ENCODE results near the gene RPL23. TPM values are rescaled to one million over a fixed set of nuclear protein-coding genes. Genes with fewer than 3 reads are reported as not detected.

RPL23 gene
- total RNA-seq, 4 donors from 2014 or later, result 998 to 2,109 (median 1,205) TPM

DNA sequence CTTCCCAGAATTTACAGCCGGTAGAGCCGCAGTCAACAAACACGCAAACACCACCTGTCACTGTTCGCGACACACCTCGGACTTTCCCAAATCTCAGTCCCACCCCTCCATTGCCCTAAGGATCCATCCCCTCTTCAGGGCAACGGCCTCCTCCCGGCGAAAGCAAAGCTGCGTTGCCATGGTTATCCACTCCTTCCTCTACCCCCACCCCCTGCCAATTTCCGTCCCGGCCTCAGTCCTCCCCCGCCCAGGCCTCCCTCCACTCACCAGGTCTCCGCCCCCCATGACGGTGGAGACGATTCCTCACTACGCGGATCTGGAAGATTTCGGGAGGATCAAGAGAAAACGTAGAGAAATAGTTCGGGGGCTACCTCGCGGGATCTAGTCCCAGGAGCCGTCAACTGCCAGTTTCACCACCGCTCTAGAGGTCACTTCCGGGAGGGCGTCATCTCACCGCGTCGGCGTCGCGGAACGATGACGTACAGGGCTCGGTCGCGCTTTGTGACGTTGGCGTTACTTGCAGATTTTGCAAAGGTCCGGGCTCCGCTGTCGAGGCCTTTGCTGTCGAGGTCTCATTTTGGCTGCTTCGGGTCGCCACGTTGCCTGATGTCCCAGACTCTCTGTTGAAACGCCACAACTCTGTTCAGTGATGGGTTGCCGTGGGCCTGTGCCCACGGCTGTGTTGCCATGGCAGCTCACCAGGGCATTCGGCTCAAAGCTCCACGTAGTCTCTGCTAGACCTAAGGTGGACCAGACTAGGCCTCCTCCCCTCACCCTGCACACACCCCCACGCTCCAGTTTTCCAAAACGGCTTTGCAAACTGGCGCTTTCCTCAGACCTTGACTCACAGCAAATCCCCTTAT, 28.4 kb downstream of the RPL23 start, which contains the start of gene CWC25:
Gene CWC25, minus strand, starts transcription at position 423 of the 863 bp plus-strand sequence. Its CDS starts 138 bp downstream, at position 285.
- Histone ChIP-seq H3K4me1 (peaks cover 15 to 38% (median 15%) of the 10 kb centered on the region in 3 donors), H3K9me3 (no peaks in the 10 kb centered on the region), H3K27ac (peak within 1 kb of the TSS; percentile 96 to 100 (median 98)), H3K27me3 (no peaks in the 10 kb centered on the region), H3K36me3 (peaks cover 4 to 21% (median 7%) of the 10 kb centered on the region in 3 donors), H3K4me3 (peak within 1 kb of the TSS; percentile 82 to 98 (median 88))
- DNase-seq, result peak; percentile 61
- TF ChIP-seq, protein P1, sequence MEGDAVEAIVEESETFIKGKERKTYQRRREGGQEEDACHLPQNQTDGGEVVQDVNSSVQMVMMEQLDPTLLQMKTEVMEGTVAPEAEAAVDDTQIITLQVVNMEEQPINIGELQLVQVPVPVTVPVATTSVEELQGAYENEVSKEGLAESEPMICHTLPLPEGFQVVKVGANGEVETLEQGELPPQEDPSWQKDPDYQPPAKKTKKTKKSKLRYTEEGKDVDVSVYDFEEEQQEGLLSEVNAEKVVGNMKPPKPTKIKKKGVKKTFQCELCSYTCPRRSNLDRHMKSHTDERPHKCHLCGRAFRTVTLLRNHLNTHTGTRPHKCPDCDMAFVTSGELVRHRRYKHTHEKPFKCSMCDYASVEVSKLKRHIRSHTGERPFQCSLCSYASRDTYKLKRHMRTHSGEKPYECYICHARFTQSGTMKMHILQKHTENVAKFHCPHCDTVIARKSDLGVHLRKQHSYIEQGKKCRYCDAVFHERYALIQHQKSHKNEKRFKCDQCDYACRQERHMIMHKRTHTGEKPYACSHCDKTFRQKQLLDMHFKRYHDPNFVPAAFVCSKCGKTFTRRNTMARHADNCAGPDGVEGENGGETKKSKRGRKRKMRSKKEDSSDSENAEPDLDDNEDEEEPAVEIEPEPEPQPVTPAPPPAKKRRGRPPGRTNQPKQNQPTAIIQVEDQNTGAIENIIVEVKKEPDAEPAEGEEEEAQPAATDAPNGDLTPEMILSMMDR (IDR thresholded peaks at IDR 0.05), result peak in 2 of 6 experiments; percentile 25 to 33
- TF ChIP-seq POLR2A (IDR thresholded peaks at IDR 0.05), result peak in 3 of 4 donors; percentile 79 to 92 (median 91)
- intact Hi-C loops (cut with DNase I), result no loop called here
- 0 to 2% methylated on average over 21 to 32 of the region's 55 CpGs for WGBS, 2 donors

DNA sequence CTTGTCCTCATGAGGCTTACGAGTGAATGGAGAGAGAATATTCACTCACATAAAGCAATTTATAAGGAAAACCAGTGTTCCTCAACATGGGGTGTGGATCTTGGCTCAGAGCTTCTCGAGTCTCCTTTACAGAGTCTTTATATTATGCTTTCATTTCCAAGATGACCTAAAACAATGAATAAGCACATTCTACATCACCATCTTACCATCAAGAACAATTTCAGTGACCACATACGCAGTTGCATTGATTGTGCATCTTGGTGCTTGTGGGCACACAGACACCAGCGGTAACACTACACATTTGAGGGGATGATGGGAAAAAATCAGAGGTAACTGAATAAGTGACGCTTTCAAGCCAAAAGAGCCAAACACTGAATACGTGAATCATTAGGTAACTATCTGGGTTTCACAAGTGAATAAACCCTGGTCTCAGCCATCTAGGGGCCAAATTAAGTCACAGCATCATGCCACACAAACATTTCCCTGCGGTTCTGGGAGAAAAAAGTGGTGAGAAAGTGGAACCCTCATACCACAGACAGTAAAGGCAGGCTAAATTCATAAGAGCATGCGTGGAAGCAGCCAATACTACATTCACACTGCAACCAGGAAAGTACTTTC, 37.8 kb downstream of the RPL23 start:
- peaks cover 20 to 100% (median 45%) of the 10 kb centered on the region in 3 donors for H3K36me3 ChIP-seq
- TF ChIP-seq, protein P1 (IDR thresholded peaks at IDR 0.05), result peak in 3 of 6 experiments; percentile 12 to 30 (median 14)
- TF ChIP-seq POLR2A (IDR thresholded peaks at IDR 0.05), result no peak
- no peaks in the 10 kb centered on the region for H3K27me3 ChIP-seq
- intact Hi-C loops (cut with DNase I), result no loop called here
- no peak overlapping the region for H3K27ac ChIP-seq
- no peaks in the 10 kb centered on the region for H3K9me3 ChIP-seq
- WGBS, 2 donors, result 67 to 72% methylated on average over 8 of the region's 8 CpGs
- no peak overlapping the region for H3K4me3 ChIP-seq
- no peaks in the 10 kb centered on the region for H3K4me1 ChIP-seq
- no peak for DNase-seq

DNA sequence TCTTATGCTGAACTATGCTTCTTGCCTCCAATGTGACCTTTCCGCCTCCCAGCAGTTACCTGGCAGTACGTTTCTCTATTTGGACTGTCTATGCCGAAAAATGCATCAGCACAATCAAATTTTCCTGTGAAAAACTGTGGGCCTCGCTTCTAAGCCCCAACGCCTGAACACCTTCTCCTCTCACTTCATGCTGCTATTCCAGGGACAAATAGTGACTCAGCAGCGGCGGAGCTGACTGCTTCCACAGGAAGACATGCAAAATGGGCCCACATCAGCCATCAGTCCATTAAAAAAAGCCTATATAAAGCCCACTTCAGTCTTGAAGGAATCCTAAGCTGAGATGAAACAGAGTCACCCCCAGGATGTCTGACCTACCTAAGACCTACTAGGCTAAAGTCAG, 43.7 kb downstream of the RPL23 start:
- Histone ChIP-seq H3K4me3 (no peak overlapping the region), H3K4me1 (no peaks in the 10 kb centered on the region), H3K27me3 (no peaks in the 10 kb centered on the region), H3K36me3 (peaks cover 40 to 100% (median 73%) of the 10 kb centered on the region in 3 donors), H3K9me3 (no peaks in the 10 kb centered on the region), H3K27ac (no peak overlapping the region)
- intact Hi-C loops (cut with DNase I), result no loop called here
- 94 to 96% methylated on average over 7 of the region's 7 CpGs for WGBS, 2 donors
- no peak for TF ChIP-seq POLR2A (IDR thresholded peaks at IDR 0.05)
- TF ChIP-seq, protein P1 (IDR thresholded peaks at IDR 0.05), result no peak
- DNase-seq, result no peak

DNA sequence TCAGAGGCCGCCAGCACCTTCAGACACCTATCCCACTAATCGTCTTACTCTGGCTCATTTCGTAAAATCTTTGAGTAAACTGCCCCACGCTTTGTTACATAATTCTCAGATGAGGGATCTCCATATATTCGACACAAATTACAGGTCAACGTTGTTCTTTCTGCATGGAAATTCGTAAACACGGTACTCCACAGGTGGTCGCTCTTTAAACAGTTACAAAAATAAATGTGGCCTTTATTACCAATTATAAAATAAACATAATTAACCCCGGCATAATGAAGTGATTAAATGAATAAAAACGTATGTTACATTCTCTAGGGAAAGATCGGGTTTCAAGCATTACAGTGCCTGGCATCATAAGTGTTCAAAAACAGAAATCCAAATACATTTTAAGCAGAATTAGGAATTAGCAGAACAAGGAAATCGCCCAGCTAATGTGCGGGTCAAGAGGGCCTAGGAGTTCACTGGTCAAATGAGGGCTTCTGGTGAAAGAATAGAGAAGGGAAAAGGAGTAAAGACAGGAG, 53.2 kb downstream of the RPL23 start:
- Histone ChIP-seq H3K4me3 (peak overlapping the region; percentile 60 to 92 (median 79)), H3K27ac (peak overlapping the region; percentile 98 to 100 (median 100)), H3K36me3 (peaks cover 9 to 56% (median 26%) of the 10 kb centered on the region in 3 donors), H3K27me3 (no peaks in the 10 kb centered on the region), H3K4me1 (peaks cover 16 to 44% (median 22%) of the 10 kb centered on the region in 3 donors), H3K9me3 (no peaks in the 10 kb centered on the region)
- TF ChIP-seq POLR2A (IDR thresholded peaks at IDR 0.05), result no peak
- TF ChIP-seq, protein P1 (IDR thresholded peaks at IDR 0.05), result no peak
- intact Hi-C loops (cut with DNase I), result no loop called here
- 16 to 17% methylated on average over 14 of the region's 14 CpGs for WGBS, 2 donors
- DNase-seq, result no peak

All from esophagus squamous epithelium (tissue), 5 donors.